Left ventricle myocardium inferior (tissue), 1 donor: Measurements from ENCODE around the gene DQX1. TPM values are rescaled to one million over a fixed set of nuclear protein-coding genes. Genes with fewer than 3 reads are reported as not detected.
A peak's percentile ranks its signal among the peaks of the same experiment; 100 is the strongest.

ENCODE experiments used
- DNase-seq: peaks from one replicate; pipeline ENCODE4 v3.0.0-alpha.2; 2020
- H3K27ac ChIP-seq: fragments of 200-600 bp; replicated peaks from 2 replicates; pipeline ENCODE4 v1.8.0; 2021
- H3K27me3 ChIP-seq: fragments of 200-600 bp; 2 replicates; pipeline ENCODE4 v1.8.0; 2021; ENCODE audit warnings: low read depth
- H3K36me3 ChIP-seq: fragments of 200-600 bp; 2 replicates; pipeline ENCODE4 v1.8.0; 2021
- H3K4me1 ChIP-seq: fragments of 200-600 bp; 2 replicates; pipeline ENCODE4 v1.8.0; 2021
- H3K4me3 ChIP-seq: fragments of 200-600 bp; 2 replicates; pipeline ENCODE4 v1.8.0; 2021; ENCODE audit warnings: mild to moderate bottlenecking, moderate library complexity
- H3K9me3 ChIP-seq: fragments of 200-600 bp; replicated peaks from 2 replicates; pipeline ENCODE4 v1.8.0; 2021
- intact Hi-C: fragments of 100-400 bp; cut with micrococcal nuclease; formaldehyde crosslinking; loops from one replicate; pipeline ENCODE4 v1.11.0; 2022
- total RNA-seq: library from RNA; stranded (reverse); fragmentation: NEBNext Ultra II Directional; extraction: Animal tissue kit (Norgen Biotek cat#: 25700); gene quantifications from one replicate; pipeline ENCODE4 v1.2.1, GENCODE V29; 2021
- TF ChIP-seq, protein P1 (sequence below): fragments of 200-600 bp; IDR thresholded peaks from 2 replicates; pipeline ENCODE4 v1.8.0; 2021; ENCODE audit warnings: antibody characterized with exemption, mild to moderate bottlenecking, borderline replicate concordance
- donor health status: DM: no; HTN: yes; CAD: no; lungs with severe emphysema.

The DQX1 gene
- total RNA-seq, 1 donor from 2014 or later, result 0.11 TPM

DNA sequence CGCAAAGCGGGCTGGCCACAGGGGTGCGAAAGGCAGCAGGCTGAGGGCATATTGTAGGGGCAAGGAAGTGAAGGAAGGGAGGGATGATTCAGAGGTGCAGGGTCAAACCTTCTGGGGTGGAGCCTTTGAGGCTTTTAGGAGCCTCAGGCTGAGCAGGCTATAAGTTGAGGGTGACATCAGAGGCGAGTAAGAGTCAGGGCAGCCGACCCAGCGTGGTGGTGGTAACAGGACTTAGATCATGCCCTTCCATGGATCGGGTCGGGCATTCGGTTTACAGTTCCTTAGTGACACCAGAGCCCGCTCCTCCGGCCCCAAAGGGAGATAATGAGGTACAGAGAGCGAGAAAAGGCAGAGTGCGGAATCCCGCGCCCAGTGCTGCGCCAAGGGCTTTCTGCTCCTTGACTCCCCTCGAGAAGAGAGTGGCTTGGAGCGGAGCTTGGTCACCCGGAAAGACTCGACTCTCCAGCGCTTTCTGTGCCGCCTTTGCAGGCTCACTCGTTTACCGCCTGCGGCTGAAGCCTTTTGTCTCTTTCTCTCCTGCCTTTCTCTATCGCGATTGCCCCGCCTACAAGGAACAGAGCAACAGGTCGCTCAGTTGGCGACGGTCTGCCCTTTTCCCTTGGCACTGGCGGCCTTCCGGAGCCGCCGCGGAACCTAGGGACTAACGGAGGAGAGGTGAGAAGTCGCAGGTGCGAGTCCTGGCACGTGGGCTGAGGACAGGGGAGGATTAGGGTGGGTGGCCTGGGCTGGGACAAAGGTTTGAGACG lies 27.3 kb downstream of the DQX1 start:
- TF ChIP-seq, protein P1, sequence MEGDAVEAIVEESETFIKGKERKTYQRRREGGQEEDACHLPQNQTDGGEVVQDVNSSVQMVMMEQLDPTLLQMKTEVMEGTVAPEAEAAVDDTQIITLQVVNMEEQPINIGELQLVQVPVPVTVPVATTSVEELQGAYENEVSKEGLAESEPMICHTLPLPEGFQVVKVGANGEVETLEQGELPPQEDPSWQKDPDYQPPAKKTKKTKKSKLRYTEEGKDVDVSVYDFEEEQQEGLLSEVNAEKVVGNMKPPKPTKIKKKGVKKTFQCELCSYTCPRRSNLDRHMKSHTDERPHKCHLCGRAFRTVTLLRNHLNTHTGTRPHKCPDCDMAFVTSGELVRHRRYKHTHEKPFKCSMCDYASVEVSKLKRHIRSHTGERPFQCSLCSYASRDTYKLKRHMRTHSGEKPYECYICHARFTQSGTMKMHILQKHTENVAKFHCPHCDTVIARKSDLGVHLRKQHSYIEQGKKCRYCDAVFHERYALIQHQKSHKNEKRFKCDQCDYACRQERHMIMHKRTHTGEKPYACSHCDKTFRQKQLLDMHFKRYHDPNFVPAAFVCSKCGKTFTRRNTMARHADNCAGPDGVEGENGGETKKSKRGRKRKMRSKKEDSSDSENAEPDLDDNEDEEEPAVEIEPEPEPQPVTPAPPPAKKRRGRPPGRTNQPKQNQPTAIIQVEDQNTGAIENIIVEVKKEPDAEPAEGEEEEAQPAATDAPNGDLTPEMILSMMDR, result no peak
- H3K9me3 ChIP-seq, result no peaks in the 10 kb centered on the region
- peak overlapping the region; percentile 50 for H3K4me3 ChIP-seq
- H3K36me3 ChIP-seq, result peaks cover 4% of the 10 kb centered on the region
- intact Hi-C loops, result no loop called here
- H3K4me1 ChIP-seq, result peaks cover 47% of the 10 kb centered on the region
- H3K27ac ChIP-seq, result no peak overlapping the region
- peaks cover 71% of the 10 kb centered on the region for H3K27me3 ChIP-seq
- DNase-seq, result no peak

DNA sequence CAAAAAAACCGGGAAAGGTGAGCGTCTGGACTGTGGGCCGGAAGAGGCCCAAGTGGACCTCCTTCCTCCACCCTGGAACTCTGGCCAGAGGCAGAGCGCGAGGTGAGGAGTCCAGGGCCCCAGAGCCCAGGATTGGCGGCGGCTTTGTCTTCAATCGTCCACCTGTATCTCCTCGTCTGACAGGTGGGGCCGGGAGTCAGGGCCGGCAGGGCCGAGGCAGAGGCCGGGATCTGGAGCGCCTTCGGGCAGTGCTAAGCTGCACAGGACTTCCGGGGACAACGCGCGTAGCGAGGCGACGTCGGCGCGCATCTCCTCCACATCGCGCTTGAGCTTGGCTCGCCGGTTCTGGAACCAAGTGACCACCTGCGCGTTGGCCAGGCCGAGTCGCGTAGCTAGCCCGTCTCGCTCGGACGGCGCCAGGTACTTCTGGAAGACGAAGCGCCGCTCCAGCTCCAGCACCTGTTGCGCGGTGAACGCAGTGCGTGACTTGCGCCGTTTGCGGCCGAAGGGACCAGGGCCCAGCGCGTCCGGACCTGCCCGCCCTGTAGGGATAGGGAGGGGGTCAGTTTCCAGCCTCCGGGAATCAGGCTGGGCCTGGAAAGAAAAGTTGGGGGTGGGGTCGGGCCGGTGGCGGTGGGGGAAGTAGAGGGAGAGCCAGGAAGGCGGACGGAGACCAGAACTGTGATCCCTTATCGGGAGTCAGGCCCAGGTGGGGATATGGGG lies 28.1 kb downstream of the DQX1 start:
- peaks cover 39% of the 10 kb centered on the region for H3K4me1 ChIP-seq
- H3K4me3 ChIP-seq, result peak overlapping the region; percentile 50
- no peaks in the 10 kb centered on the region for H3K9me3 ChIP-seq
- intact Hi-C loops, result no loop called here
- TF ChIP-seq, protein P1, result no peak
- DNase-seq, result no peak
- H3K36me3 ChIP-seq, result peaks cover 11% of the 10 kb centered on the region
- no peak overlapping the region for H3K27ac ChIP-seq
- H3K27me3 ChIP-seq, result peaks cover 64% of the 10 kb centered on the region

DNA sequence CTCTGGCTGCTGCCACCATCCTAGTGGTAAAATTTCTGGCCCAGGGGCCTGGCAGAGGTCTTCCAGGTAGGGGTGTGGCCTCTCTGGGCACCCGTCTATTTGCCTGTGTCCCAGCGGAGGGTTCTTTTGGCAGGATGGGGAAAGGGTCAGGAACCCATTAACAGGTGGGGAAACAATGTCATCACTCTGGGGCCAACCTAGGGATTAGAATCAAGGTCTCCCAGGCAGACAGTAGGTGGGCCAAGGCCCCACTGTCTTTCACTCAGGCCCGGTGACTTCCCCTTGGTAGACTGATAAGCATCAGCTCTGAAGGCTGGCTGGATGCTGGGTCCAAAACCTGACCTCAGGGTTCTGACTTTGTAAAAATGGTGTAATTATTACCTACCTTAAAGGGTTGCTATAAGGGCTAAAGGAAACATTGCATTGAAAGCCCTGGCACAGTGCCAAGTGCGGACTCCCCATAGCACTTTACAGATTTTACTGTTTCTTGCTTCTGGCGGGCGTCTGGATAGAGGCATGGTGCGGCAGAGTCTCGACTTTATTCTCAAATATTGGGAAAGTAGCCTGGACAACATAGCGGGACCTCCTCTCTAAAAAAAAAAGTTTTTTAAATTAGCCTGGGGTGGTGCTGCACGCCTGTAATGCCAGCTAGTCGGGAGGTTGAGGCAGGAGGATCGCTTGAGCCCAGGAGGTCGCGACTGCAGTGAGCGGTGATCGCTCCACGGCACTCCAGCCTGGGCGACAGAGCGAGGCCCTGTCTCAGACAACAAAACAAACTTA lies 28.8 kb downstream of the DQX1 start:
- DNase-seq, result no peak
- Histone ChIP-seq H3K27me3 (peaks cover 56% of the 10 kb centered on the region), H3K4me1 (peaks cover 32% of the 10 kb centered on the region), H3K4me3 (peak overlapping the region; percentile 50), H3K9me3 (no peaks in the 10 kb centered on the region), H3K36me3 (peaks cover 18% of the 10 kb centered on the region), H3K27ac (no peak overlapping the region)
- TF ChIP-seq, protein P1, result no peak
- intact Hi-C loops, result no loop called here

DNA sequence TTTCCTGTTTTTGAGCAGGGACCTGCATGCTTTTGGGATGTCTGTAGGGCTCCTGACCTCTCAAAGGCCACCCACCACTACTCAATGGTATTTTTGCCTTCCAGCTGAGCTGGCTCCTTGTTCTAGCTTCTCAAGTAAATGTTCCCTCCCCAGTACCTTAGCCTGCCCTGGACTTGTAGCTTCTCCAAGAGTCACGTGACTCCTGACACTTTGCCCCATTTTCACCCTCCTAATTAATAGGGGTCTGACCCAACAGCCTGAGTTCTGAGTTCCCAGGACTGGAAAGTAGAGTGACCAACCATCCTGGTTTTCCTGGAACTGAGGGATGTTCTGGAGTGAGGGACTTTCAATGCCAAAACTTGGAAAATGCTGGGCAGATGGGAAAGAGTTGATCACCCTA lies 30.6 kb downstream of the DQX1 start:
- intact Hi-C loops, result no loop called here

DNA sequence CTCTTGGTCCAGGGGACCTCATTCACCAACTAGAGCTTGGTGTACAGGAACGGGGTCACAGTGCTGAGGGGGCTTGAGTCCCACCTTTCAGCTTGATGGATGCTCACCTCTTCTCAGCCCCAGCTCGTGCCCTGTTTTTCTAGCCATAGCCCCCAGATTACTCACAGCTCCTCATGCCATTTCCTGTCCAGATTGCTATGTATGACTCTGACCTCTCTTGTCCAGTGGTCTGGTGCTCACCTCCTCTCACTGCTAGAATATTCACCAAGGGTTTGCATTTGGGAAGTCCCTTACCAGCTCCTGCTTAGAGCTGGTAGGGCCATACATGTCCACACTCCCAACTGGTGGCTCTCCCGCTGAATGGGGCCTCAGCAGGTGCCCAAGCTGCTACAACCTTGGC lies 32.5 kb downstream of the DQX1 start:
- no peak for DNase-seq
- intact Hi-C loops, result no loop called here
- Histone ChIP-seq H3K27ac (no peak overlapping the region), H3K4me1 (peaks cover 13% of the 10 kb centered on the region), H3K27me3 (peaks cover 20% of the 10 kb centered on the region), H3K9me3 (no peaks in the 10 kb centered on the region), H3K4me3 (no peak overlapping the region), H3K36me3 (peaks cover 48% of the 10 kb centered on the region)
- TF ChIP-seq, protein P1, result no peak

More for the DNA sequence above, 30.6 kb downstream of the DQX1 start:
- Histone ChIP-seq H3K27ac (no peak overlapping the region), H3K4me3 (no peak overlapping the region), H3K9me3 (no peaks in the 10 kb centered on the region), H3K4me1 (peaks cover 29% of the 10 kb centered on the region), H3K36me3 (peaks cover 36% of the 10 kb centered on the region), H3K27me3 (peaks cover 39% of the 10 kb centered on the region)
- TF ChIP-seq, protein P1, result no peak
- no peak for DNase-seq
